K562 (cell line): ENCODE data around the gene ANKRD12. TPM values are rescaled to one million over a fixed set of nuclear protein-coding genes. Genes with fewer than 3 reads are reported as not detected.

ENCODE experiments used
- ATF7 ChIP-seq: fragments of 450-650 bp; IDR thresholded peaks from 2 replicates; pipeline ENCODE4 v1.7.1; 2014; ENCODE audit warnings: mild to moderate bottlenecking, moderate library complexity
- HDAC2 ChIP-seq: fragments of 450-650 bp; IDR thresholded peaks from 2 replicates; pipeline ENCODE4 v1.6.1; 2016; ENCODE audit warnings: mild to moderate bottlenecking
- IRF1 ChIP-seq: sonication (generic); formaldehyde crosslinking; IDR thresholded peaks from 2 replicates; pipeline ENCODE4 v1.8.0; 2022; ENCODE audit warnings: missing genetic modification reagents, mild to moderate bottlenecking, borderline replicate concordance
- NCOA1 ChIP-seq: fragments of 450-650 bp; IDR thresholded peaks from 2 replicates; pipeline ENCODE4 v1.6.1; 2016; ENCODE audit warnings: low read depth
- PTBP1 ChIP-seq: fragments of 200-400 bp; formaldehyde crosslinking; IDR thresholded peaks from 2 replicates; pipeline ENCODE4 v1.6.1; 2017; ENCODE audit warnings: low read depth, low read length
- SMARCC2 ChIP-seq: fragments of 450-650 bp; IDR thresholded peaks from 2 replicates; pipeline ENCODE4 v1.6.1; 2017; ENCODE audit warnings: antibody characterized with exemption, moderate library complexity, mild to moderate bottlenecking, low read depth
- TBL1XR1 ChIP-seq, 2 experiments: IDR thresholded peaks; 2 replicates each; pipeline ENCODE4 v1.6.1; 2012; ENCODE audit warnings: improper control_type of control experiment in 2 of 2, low read length in 2 of 2, mild to moderate bottlenecking in 1 of 2
- TOE1 ChIP-seq, 2 experiments: fragments of 450-650 bp in 1 of 2; sonication (generic) in 1 of 2; formaldehyde crosslinking in 1 of 2; IDR thresholded peaks; 2 replicates each; pipeline versions ENCODE4 v1.7.1 to v1.8.0; 2016 to 2022; ENCODE audit warnings: borderline replicate concordance in 2 of 2, mild to moderate bottlenecking in 2 of 2, antibody characterized with exemption in 1 of 2, inconsistent platforms in 1 of 2, low read depth in 1 of 2, missing genetic modification reagents in 1 of 2, moderate library complexity in 1 of 2
- ZKSCAN8 ChIP-seq: fragments of 200-800 bp; sonication (Bioruptor generic); IDR thresholded peaks from 2 replicates; pipeline ENCODE4 v1.6.1; 2016; ENCODE audit warnings: missing genetic modification characterization, missing compliant biosample characterization
- ZNF407 ChIP-seq: fragments of 450-650 bp; IDR thresholded peaks from 2 replicates; pipeline ENCODE4 v1.6.1; 2016; ENCODE audit warnings: low read depth
- ZNF592 ChIP-seq: fragments of 450-650 bp; IDR thresholded peaks from 2 replicates; pipeline ENCODE4 v1.6.1; 2017; ENCODE audit warnings: antibody characterized with exemption, mild to moderate bottlenecking
- polyA plus RNA-seq, 8 experiments: library from polyadenylated mRNA; depleted of rRNA in 4 of 8; stranded (reverse) in 5 of 8; unstranded in 3 of 8; fragments of >200 nt; fragmentation: Nextera tagmentation in 2 of 8; fragmentation: Illumina TruSeq in 1 of 8; extraction: Ambion mirVana in 2 of 8; extraction: Trizol in 1 of 8; gene quantifications; 2 replicates each; pipeline versions ENCODE4 v1.2.1 to v1.2.3, GENCODE V29; 2011 to 2014; ENCODE audit warnings: inconsistent platforms in 1 of 8, missing spikeins in 1 of 8
- total RNA-seq, 7 experiments: library from RNA; depleted of rRNA in 6 of 7; stranded (reverse); fragments of >200 nt in 6 of 7; fragmentation: Illumina TruSeq in 2 of 7; extraction: Trizol in 2 of 7; gene quantifications; 2 replicates each; pipeline versions ENCODE4 v1.2.1 to v1.2.3, GENCODE V29; 2011 to 2021; ENCODE audit warnings: low replicate concordance in 1 of 7
- TF ChIP-seq, protein P1 (sequence below): fragments of 450-650 bp; IDR thresholded peaks from 2 replicates; pipeline ENCODE4 v1.6.1; 2016; ENCODE audit warnings: missing biosample characterization, missing genetic modification characterization

Gene ANKRD12
- total and polyA plus RNA-seq, 9 of the 15 experiments (the other 6 are each of a cell fraction or from before 2014, with no cell fraction given) = 6.6 to 28.2 (median 16.0) TPM

DNA sequence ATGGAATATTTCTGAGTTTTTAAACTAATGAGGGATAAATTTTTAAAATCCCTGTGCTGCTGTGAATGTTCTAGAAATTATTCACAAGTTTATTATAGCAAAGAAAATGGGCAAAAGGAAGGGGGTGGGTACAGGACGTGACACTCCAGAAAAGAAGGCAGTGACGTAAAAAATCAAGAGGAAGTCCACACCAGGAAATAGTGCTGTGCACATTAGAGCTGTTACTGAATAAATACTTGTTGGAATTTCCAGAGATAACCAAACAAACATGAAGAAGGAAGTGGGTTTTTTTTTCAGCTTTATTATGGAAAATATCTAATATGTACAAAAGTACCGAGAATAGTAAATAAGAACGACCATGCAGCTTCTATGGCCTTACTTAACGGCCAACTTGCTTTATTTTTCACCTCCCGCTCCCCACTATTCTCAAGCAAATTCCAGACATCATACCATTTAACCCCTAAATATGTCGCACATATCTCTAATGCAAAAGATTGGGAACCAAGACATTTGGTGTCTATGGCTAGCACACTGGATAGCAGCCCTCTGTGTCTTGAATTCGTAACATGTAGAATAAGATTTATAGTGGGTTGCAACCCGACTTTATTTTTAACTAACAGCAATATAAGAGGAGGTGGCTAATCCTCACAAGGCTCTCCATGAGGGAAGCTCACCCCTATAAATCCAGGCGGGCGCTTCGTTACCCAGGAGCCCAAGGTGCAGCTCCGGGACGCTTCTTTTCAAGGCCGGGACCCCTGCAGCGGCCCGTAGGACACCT is 34.7 kb upstream of the ANKRD12 start (continued):
- TF ChIP-seq ZNF592 (0 out of 2 replicates have a peak, but pooled peaks have one; percentile 58), TBL1XR1 (IDR thresholded peaks at IDR 0.05; ENCODE audit: low read length in 2 of 2) (peak in 1 of 2 experiments; percentile 5; a peak in 1 of 4 replicates), HDAC2 (no peak), ZNF407 (peak; percentile 88), IRF1 (CRISPR knock-in tag) (no peak), ZKSCAN8 (no peak), NCOA1 (peak; percentile 80), TOE1 (IDR thresholded peaks at IDR 0.05; ENCODE audit: borderline replicate concordance) (no peak), TOE1 (CRISPR knock-in tag; IDR thresholded peaks at IDR 0.05; ENCODE audit: borderline replicate concordance, low read depth) (no peak), SMARCC2 (peak; percentile 57; the same call in 1 of the 2 replicates), PTBP1 (no peak), ATF7 (no peak)
- TF ChIP-seq, protein P1, sequence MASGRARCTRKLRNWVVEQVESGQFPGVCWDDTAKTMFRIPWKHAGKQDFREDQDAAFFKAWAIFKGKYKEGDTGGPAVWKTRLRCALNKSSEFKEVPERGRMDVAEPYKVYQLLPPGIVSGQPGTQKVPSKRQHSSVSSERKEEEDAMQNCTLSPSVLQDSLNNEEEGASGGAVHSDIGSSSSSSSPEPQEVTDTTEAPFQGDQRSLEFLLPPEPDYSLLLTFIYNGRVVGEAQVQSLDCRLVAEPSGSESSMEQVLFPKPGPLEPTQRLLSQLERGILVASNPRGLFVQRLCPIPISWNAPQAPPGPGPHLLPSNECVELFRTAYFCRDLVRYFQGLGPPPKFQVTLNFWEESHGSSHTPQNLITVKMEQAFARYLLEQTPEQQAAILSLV (tag) = no peak
